Activated B cell treated with CpG ODN at 0.5 μM for 24 hours (primary cell): Measurements from ENCODE around the gene FRMD5. TPM values are rescaled to one million over a fixed set of nuclear protein-coding genes. Genes with fewer than 3 reads are reported as not detected.

Source experiments
- ATAC-seq: fragments of 200-7000 bp; cut with Tn5 transposase; one replicate; pipeline ENCODE4 v1.10.0; 2021; ENCODE audit warnings: low read depth, mild to moderate bottlenecking, moderate library complexity
- CTCF ChIA-PET: fragments of 350-600 bp; sonication (Branson Sonifier 250); formaldehyde crosslinking; loops from one replicate; lab custom pipeline; 2021; ENCODE audit warnings: antibody characterized with exemption; lab: Charles Lee
- POLR2A ChIA-PET: fragments of 350-600 bp; sonication (Branson Sonifier 250); formaldehyde crosslinking; loops from one replicate; lab custom pipeline; 2021; ENCODE audit warnings: antibody characterized with exemption; lab: Charles Lee
- DNase-seq: peaks from one replicate; pipeline ENCODE4 v3.0.0; 2022
- H3K27ac Mint-ChIP-seq: one replicate; pipeline ENCODE4 v1.8.0; 2020; ENCODE audit warnings: mixed read lengths
- H3K27me3 Mint-ChIP-seq: one replicate; pipeline ENCODE4 v1.8.0; 2021; ENCODE audit warnings: mixed read lengths
- H3K36me3 Mint-ChIP-seq: one replicate; pipeline ENCODE4 v1.8.0; 2021; ENCODE audit warnings: low read depth, mixed read lengths
- H3K4me1 Mint-ChIP-seq: one replicate; pipeline ENCODE4 v1.8.0; 2021; ENCODE audit warnings: mixed read lengths
- H3K4me3 Mint-ChIP-seq: one replicate; pipeline ENCODE4 v1.8.0; 2020; ENCODE audit warnings: mild to moderate bottlenecking, mixed read lengths
- H3K9me3 Mint-ChIP-seq: one replicate; pipeline ENCODE4 v1.8.0; 2020; ENCODE audit warnings: mixed read lengths
- intact Hi-C: fragments of 100-400 bp; cut with micrococcal nuclease; formaldehyde crosslinking; loops from one replicate; pipeline ENCODE4 v1.15.1; 2024
- total RNA-seq: library from RNA; stranded (reverse); gene quantifications from 2 replicates; pipeline ENCODE4 v1.2.3, GENCODE V29; 2022
- TF ChIP-seq, protein P1 (sequence below): fragments of 200-600 bp; IDR thresholded peaks from one replicate; pipeline ENCODE4 v1.8.0; 2022; ENCODE audit warnings: antibody characterized with exemption, mild to moderate bottlenecking

Gene FRMD5
- total RNA-seq, 1 donor from 2014 or later = 0.53 TPM

GRCh38 chr15:44136991-44137477 is 58.0 kb downstream of the FRMD5 start:
- no peaks in the 10 kb centered on the region for H3K36me3 Mint-ChIP-seq
- intact Hi-C loops = no loop called here
- H3K27me3 Mint-ChIP-seq = peaks cover 6% of the 10 kb centered on the region
- H3K4me1 Mint-ChIP-seq = no peaks in the 10 kb centered on the region
- CTCF ChIA-PET = no interaction called here
- ATAC-seq = no peak
- no peak for DNase-seq
- POLR2A ChIA-PET = no interaction called here
- TF ChIP-seq, protein P1, sequence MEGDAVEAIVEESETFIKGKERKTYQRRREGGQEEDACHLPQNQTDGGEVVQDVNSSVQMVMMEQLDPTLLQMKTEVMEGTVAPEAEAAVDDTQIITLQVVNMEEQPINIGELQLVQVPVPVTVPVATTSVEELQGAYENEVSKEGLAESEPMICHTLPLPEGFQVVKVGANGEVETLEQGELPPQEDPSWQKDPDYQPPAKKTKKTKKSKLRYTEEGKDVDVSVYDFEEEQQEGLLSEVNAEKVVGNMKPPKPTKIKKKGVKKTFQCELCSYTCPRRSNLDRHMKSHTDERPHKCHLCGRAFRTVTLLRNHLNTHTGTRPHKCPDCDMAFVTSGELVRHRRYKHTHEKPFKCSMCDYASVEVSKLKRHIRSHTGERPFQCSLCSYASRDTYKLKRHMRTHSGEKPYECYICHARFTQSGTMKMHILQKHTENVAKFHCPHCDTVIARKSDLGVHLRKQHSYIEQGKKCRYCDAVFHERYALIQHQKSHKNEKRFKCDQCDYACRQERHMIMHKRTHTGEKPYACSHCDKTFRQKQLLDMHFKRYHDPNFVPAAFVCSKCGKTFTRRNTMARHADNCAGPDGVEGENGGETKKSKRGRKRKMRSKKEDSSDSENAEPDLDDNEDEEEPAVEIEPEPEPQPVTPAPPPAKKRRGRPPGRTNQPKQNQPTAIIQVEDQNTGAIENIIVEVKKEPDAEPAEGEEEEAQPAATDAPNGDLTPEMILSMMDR = no peak
- H3K4me3 Mint-ChIP-seq = no peak overlapping the region
- no peaks in the 10 kb centered on the region for H3K9me3 Mint-ChIP-seq
- no peak overlapping the region for H3K27ac Mint-ChIP-seq

GRCh38 chr15:44132057-44132456 is 63.0 kb downstream of the FRMD5 start:
- ATAC-seq (no peak), DNase-seq (no peak)
- TF ChIP-seq, protein P1 = no peak
- intact Hi-C loops = no loop called here
- Mint-ChIP-seq H3K4me3 (no peak overlapping the region), H3K27ac (no peak overlapping the region), H3K27me3 (peaks cover 15% of the 10 kb centered on the region), H3K9me3 (no peaks in the 10 kb centered on the region), H3K36me3 (no peaks in the 10 kb centered on the region), H3K4me1 (no peaks in the 10 kb centered on the region)
- ChIA-PET CTCF (no interaction called here), POLR2A (no interaction called here)

GRCh38 chr15:44130778-44131177 is 64.3 kb downstream of the FRMD5 start:
- ChIA-PET CTCF (no interaction called here), POLR2A (no interaction called here)
- no peak for ATAC-seq
- no peak overlapping the region for H3K4me3 Mint-ChIP-seq
- H3K9me3 Mint-ChIP-seq = no peaks in the 10 kb centered on the region
- TF ChIP-seq, protein P1 = no peak
- H3K27ac Mint-ChIP-seq = no peak overlapping the region
- H3K27me3 Mint-ChIP-seq = peaks cover 20% of the 10 kb centered on the region
- intact Hi-C loops = no loop called here
- H3K4me1 Mint-ChIP-seq = no peaks in the 10 kb centered on the region
- no peak for DNase-seq
- H3K36me3 Mint-ChIP-seq = no peaks in the 10 kb centered on the region

- Mint-ChIP-seq H3K9me3 (no peaks in the 10 kb centered on the region), H3K36me3 (no peaks in the 10 kb centered on the region), H3K4me3 (no peak overlapping the region), H3K4me1 (no peaks in the 10 kb centered on the region), H3K27me3 (peaks cover 19% of the 10 kb centered on the region), H3K27ac (no peak overlapping the region)
- TF ChIP-seq, protein P1 = no peak
- CTCF ChIA-PET = no interaction called here
- ATAC-seq (no peak), DNase-seq (no peak)
- intact Hi-C loops = no loop called here
- POLR2A ChIA-PET = no interaction called here
Measured at GRCh38 chr15:44129911-44130310, 65.2 kb downstream of the FRMD5 start.

DNA sequence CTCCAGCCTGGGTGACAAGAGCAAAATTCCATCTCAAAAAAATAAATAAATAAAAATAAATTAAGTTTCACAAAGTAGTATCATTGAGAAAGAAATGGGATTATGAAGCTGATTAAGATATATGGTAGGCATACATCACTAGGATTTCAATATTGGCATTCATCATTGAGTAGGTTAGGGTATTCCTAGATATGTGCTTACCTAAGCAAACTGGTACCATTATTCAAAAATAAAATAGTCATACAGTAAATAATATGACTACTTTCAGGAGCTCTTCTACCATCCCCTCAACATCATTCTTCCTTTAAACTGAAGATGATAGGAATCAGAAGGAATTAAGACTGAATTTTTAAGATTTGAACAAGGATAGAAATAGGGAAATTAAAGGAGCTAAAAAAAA is 66.6 kb downstream of the FRMD5 start:
- CTCF ChIA-PET = no interaction called here
- no peak overlapping the region for H3K27ac Mint-ChIP-seq
- no peaks in the 10 kb centered on the region for H3K9me3 Mint-ChIP-seq
- intact Hi-C loops = no loop called here
- POLR2A ChIA-PET = no interaction called here
- ATAC-seq = no peak
- TF ChIP-seq, protein P1 = no peak
- no peak overlapping the region for H3K4me3 Mint-ChIP-seq
- peaks cover 14% of the 10 kb centered on the region for H3K27me3 Mint-ChIP-seq
- no peaks in the 10 kb centered on the region for H3K4me1 Mint-ChIP-seq
- no peaks in the 10 kb centered on the region for H3K36me3 Mint-ChIP-seq
- no peak for DNase-seq
